Right renal cortex interstitium (tissue), 3 donors: Measurements from ENCODE around the gene PROK1. TPM values are rescaled to one million over a fixed set of nuclear protein-coding genes. Genes with fewer than 3 reads are reported as not detected.

Source experiments
- DNase-seq, 3 donors: peaks; one replicate each; pipeline ENCODE4 v3.0.0-alpha.2; 2013; ENCODE audit warnings: low read depth in 3 of 3, low spot score in 2 of 3
- polyA plus RNA-seq, 3 donors: library from polyadenylated mRNA; unstranded; fragments of 120-200 nt; gene quantifications; one replicate each; pipeline ENCODE4 v1.2.1, GENCODE V29; 2013; ENCODE audit not compliant: insufficient read length in 3 of 3

The PROK1 gene
- polyA plus RNA-seq, 3 donors: 0.08 to 0.48 (median 0.19) TPM

DNA sequence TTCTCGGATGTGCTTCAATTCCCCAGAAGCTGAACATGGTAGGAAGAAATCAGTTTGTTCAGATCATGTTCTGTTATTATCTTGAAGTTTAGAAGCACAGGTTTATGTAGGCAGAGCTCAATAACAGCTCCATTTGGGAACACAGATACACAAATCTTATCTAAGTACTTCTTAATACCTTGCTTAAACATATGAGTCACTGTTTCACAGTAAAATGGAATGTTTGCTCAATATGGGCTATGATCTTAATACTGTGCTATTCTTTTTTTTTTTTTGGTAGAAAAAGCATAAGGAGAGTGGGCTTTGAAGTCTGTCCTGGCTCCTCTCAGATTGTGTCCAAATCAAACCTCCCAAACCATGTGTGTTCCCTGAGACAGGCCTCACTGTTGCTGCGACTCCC lies 13.4 kb downstream of the PROK1 start:
- DNase-seq: no peak

DNA sequence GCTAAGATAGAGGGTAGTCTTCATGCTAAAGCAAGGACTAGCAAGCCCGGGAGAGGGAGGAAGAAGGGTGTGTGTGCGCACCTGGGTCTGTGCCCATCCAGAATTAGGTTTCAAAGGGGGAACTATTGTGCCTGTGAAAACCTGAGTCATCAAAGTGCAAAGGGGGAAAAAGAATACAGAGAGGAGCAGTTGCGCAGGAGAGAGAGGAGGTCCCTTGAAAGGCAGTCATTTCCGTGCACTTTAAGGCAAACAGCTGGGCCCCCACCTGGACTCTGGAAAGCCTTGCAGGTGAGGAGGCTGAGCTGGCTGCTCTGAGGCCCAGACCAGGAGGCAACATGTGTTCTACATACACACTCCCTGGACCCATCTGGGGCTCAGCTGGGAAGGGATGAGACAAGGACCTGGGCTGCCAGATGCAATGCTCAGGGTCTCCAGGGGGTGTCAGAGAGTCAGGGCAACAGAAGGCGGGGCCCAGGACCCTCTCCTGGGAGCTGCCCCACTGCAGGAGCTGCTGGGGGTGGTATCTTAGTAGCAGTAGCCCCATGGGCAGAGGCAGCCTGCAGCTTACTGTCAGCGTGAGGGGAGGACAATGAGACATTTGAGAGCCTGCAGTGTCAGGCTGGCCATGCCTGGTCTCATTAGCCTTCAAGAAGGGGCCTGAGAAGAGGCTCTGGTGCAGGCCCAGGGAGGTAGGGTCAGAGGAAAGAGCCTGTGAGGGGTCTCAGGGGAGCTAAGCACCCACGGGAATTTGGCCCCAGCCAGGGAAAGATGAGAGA lies 14.3 kb downstream of the PROK1 start:
- no peak for DNase-seq

DNA sequence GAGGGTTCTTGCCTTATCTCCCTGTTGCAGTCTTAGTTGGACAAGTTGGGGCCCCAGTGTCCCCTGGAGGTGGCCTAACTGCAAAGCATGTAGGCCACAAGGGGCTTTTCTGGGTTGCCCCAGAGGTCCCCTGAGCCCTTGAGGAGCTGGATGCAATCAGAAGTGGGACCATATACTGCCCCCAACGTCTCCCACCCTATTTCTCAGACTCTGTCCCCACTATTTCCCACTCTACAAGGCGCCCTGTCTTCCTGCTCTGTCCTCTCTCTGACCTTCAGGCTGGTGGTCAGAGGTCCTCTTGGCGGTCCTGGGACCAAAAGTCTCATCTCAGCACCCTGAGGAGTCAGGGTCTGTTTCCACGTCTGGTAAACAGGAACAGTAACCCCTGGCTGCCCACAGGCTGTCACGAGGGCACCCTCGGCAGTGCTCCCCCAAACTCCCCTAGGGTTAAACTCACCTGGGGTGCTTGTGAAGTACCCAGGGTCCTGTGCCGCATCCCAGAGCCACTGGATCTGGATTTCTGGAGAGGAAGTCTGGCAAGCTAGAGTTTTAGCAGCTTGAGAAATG lies 14.9 kb downstream of the PROK1 start:
- DNase-seq: no peak

DNA sequence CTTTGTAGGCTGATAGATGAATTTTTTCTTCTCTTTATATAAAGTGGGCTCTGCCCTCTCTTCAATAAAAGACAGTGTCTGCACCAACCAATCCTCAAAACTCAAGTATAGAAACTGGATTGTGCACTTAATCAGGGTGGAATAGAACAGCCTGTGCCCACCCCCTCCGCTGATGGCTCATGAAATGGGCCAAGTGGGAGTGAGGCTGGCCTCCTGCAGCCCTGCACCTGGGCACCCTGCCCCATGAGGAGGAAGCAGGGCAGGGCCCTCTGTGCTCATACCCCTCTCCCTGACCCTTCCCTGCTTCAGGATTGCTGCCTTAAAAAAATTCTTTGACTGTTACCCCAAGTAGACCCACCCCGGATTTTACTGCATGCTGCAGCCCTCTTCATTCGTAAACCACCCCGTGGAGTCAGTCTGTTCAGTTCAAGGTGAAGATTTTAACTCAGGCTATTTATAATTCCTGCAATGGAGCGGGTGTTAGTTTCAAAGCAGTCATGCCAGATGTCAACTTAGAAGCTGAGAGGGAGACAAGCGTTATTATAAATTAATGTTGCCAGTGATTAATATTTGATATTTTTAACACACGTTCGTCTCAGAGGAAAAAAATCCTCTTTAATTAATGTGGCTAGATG lies 15.8 kb downstream of the PROK1 start:
- DNase-seq: no peak

DNA sequence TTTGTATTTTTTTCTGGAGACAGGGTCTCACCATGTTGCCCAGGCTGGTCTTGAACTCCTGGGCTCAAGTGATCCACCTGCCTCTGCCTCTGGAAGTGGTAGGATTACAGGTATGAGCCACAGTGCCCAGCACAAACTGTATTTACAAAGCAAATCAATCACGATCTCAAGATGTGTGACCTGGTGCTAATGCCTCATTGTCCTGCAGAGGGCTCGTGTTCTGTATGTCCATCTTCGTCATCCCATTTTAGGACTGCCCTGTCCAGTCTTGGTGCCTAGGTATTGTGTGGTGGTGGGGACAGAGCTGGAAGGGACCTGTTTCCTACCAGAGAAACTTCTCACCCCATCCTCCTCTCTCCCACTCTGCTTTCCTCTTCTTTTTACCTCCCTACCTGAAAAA lies 20.2 kb downstream of the PROK1 start:
- no peak for DNase-seq

DNA sequence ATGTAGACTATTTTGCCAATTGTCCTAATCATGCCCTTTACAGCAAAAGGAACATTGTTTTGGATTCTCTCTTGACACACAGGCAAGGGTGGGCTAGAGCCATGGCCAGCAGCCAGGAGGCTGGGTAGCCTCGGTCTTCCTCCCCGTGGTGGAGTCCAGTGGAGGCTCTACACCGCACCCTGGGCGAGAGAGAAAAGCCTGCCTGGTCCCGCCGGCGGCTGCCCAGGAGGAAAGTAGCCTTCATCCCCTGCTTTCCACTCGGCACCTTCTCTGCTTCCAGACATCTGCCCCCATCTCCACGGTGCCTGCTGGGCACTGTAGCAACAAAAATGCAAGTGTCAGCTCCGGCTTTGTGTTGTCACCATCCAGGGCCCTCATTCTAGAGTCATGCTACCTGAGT lies 21.6 kb downstream of the PROK1 start:
- no peak for DNase-seq

DNA sequence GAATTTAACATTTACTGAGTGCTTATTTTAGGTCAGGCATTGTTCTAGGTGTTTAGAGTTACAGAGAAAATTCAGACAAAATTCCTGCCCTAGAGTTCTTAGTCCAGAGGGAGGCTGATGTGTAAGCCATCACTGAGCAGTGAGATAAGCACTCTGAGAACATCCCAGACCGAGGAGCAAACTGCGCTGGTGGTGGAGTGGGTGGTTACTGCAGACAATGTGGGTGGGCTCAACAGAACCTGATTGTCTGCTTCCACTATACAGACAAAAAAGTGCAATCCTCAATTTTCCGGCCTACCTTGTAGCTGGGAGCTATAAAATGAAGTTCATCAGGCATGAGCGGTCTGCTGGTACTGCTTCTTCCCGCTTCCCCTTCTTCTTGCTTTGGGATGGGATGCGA lies 23.5 kb downstream of the PROK1 start:
- DNase-seq: no peak

DNA sequence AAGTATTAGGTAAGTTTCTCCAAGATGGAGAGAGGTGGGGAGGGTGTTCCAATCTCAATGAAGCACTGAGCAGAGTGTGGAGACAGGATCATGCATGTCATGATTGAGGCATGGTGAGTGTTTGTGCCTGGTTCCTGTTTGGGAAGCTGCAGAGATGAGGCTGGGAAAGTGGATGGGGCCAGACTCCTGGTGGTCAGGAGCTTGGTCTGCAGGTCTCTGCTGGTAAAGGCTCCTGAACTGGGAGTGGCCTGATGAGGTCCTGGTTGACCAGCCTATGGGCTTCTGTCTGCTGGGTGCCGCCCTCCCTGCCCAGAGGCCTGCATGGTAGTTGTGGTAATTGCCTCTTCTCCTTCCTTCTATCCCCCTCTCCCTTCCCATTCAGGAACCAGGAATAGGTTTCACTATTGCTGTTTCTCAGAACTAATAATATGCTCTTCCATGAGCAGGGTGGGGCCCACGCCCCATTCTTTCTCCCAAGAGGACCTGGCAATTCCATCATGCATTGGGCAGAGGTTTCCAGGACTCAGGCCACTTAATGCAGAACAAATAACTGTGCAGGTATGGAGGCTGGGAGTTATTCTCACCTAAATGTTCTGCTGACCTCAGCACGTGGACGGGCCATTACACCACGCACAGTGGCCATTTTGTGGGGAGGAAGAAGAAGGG lies 24.5 kb downstream of the PROK1 start:
- no peak for DNase-seq

DNA sequence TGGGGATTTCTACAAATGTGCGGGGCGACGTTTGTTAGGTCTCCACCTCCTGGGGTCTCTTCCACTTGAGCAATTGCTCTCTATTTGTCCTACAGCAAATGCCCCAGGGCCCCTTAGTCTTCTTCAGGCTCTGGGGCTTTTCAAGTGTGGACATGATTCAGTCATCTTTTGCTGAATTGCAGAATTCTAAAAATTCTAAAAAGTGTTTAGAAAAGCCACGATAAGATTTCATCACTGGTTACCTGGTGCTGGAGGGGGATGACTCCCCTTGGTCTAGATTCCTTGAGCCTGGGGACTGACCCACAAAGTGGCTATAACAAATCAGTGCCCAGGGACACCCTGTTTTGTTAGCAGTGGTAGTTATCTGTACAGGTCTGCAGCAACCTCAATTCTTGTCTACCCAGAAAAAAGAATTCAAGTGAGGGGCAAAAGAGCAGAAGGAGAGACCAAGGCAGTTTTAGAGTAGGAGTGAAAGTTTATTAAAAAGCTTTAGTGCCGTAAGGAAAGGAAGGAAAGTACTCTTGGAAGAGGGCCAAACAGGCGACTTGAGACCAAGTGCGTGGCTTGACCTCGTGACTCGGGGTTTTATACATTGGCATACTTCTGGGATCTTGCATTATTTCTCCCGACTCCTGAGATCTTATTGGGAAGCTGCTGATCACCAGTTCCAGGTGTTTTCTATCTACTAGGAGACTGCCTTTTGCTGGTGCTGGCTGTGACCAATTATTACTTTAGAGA lies 25.2 kb downstream of the PROK1 start:
- DNase-seq: no peak

DNA sequence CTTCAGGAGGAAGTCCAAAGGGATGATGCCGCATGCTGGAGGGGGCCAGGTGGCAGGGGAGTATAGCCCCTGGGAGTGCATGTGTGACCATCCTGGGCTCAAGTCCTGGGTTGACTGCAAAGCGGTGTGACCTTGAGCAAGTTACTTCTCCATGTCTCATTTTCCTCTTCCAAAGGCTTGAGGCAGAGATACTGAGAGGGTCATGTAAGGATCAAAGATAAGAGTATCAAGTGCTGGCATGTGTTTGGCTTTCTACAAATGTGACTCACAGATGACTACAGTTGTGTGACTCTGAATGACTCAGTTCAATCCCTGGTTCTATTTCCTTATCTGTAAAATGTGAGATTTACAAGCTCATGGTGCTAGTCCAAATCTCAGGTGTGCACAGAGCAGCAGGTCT lies 26.1 kb downstream of the PROK1 start:
- no peak for DNase-seq

DNA sequence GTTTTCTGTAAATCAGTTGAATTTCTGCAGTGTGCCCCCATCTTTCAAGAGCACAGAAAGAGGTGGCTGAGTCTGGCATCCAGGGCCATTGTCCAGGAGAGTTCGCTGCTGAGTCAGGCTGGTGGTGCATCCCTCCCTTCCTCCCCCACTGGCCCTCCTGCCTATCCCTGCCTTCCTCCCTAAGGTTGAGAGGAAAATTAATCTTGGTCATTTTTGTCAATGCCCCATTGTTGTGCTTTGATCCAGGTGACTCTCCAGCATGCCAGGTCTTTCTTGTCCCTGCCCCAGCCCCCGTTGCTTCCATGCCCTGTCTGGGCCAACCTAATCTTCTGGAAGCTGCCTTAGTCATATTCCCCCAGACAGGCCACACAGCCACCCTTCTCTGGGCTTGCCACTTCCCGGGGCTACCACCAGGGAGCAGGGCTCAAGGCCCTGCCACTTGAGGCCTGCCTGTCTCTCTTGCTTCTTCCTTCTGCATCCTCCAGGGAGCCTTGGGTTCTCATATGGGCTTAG lies 26.6 kb downstream of the PROK1 start:
- DNase-seq: no peak

DNA sequence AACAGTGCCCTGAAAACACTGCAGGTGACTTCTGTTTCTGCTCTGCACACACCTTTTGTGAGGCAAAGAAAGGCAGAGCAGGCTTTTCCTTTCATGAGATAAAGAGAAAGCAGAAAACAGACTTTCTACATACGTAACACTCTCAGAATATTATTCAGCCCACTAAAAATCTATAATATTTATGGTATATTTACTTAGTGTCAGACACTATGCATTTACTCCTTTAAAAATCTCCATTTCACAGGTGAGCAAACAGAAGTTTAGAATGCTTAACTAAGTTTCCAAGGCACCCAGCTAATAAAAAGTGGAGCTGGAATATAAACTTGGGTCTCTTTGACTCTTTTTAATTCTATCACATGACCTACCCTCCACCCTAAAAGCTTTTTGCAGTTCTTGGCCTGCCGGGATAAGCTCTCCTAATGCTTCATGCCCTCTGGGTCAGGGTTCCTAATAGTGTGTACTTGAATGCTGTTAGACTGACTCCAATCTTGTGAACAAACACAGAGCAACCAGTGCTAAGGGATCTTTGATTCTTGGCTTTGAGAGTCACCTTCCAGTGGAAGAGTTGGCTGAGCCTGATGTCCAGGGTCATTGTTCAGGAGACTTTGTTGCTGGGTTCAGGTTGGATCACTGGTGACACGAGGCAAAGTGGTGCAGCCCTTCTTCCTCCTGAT lies 27.2 kb downstream of the PROK1 start:
- DNase-seq: no peak

DNA sequence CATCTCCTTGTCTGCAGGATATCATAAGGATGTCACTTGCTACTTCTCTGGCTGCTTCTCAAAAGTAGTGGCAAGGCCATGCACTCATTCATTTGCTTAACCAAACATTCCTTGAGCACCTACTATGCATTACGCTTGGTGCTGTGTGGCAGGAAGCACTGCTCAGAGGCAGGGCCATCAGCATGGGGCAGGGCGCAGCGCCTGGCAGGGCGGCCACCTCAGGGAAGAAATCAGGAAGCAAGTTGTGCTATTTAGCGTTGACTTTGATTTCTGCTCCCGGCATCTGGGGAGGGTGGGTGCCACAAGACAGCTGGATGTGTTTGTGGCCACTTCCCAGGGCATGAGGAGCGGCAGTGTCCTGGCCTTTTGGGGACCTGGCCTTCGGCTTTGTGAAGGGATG lies 27.9 kb downstream of the PROK1 start:
- DNase-seq: no peak

DNA sequence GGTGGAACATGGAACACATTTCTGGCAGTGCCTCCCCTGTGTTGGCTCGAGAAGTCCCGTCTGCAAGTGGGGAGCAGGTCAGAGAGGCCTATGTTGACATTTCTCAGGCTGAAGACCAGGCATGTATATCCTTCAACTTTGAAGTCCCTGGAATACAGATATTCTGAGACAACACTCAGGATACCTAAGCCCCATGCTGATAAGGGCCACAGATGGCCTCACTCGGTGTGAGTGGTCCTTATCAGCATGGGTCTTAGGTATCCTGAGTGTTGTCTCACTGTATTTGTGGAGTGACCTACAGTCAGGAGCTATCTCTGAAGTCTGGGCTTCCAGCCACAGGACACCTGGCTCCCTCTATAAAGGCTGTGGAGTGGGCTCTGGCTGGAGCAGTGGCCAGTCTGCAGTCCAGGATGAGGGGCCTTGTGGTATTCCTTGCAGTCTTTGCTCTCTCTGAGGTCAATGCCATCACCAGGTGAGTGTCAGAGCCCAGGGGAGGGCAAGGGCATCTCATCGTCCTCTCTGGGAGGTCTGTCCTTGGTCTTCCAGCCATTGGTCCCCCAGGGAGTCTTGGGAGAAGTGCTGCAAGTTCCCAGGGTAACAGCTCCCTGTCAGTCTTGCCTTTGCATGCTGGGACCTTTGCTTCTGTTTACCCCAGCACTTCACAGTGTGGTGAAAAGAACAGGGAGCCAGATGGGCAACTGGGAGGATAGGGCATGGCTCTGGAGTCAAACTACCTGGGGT lies 29.6 kb downstream of the PROK1 start:
- DNase-seq: no peak

DNA sequence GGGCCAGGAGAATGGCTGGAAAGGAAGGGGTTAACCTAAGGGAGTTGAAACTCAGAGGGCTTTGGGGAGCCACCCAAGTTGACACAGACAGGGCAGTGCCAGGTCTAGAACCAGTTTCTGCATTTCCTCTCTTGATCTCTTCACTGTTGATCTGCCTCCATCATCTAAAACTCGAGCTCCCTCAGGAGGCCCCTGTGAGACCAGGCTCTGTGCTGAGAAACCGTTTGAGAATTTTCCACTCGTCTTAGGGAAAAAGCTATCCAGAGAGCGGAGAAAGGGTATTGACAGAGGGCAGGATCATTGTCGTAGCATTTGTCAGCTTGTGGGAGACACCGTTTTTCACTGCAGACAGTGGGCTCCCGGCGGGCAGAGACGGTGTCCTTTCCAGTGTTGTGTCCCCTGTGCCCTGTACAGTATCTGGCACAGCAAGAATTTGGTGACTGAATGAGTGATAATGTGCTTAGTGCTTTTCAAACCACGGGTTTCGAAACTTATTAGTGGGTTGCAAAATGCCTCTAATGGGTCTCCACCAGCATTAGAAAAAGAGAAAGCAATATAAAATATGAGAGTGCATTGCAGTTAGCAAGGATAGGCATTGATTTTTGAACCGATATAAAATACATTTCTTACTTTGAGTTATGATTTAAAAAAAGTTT lies 31.1 kb downstream of the PROK1 start:
- no peak for DNase-seq

DNA sequence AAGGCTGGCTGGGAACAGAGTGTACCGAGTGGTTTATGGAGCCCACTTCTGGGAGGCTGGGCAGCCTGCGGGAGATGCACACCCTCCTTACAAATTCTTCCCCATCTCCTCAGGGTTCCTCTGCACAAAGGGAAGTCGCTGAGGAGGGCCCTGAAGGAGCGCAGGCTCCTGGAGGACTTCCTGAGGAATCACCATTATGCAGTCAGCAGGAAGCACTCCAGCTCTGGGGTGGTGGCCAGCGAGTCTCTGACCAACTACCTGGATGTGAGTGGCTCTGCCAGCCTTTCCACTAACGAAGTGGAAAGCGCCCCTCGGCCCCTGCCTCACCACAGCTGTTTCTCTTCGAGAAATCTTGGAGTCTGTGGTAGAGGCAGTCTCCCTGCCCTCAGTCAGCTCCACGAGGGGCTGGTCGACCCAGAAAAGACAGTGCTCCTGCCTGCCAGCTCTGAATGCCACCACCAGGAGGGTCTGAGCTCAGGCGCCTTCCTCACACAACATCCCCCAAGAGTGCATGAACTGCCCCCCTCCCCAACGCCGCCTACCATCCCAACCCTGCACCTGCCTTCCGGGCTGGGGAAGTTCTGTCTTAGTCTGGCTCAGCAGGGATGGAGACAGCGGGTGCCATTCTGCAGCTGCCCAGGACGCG lies 31.8 kb downstream of the PROK1 start:
- no peak for DNase-seq

DNA sequence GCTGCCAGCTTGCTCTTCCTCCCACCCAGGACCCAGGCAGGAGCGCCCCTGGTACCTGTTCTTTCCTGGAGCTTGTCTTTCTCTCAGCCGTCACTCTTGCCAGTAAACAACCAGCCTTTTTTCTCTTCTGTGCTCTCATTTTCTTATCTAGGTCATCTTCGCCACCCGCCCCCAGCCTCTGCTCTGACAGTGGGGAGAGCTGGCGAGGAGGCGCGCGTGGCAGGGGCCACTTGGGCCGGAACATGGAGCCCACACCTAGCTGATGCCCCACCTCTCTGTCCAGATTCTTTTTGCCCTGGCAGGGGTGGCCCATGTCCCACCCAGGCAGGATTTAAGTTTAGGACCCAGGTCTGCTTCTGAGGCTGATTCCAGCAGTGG lies 32.3 kb downstream of the PROK1 start:
- no peak for DNase-seq

DNA sequence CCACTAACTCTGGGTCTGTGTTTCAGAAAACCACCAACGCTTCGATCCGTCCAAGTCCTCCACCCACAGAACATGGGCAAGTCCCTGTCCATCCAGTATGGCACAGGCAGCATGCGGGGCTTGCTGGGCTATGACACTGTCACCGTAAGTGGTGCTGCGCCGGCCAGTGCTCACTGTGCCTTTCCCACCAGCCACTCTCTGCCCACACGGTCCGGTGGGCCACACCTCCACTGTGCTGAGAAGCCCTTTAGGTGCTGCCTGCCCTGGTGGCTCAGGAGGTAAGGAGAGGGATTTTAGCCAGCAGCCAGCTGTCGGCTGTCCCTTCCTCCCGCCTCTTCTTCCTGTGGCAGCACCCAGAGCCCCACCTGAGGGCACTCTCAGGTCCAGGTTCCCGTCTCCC lies 33.9 kb downstream of the PROK1 start:
- no peak for DNase-seq

DNA sequence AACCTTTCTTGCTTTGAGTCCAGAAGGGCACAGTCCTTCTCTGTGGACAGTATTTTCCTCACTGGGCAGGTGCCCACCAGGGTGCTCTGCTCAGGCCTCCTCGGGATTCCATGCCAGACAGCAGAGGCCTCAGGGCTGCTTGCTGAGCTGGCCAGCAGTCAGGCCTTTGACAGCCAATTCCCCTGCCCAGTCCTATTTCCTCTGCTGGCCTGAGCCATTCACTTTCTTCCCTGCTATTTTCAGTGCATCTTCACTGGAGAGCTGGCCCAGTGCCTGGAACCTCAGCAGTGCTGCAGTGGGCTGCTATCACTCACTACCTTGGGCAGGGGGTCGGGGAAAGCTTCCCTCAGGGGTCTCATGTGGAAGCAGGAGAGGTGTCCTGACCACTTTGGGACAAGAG lies 34.8 kb downstream of the PROK1 start:
- no peak for DNase-seq
